Esophagus squamous epithelium (tissue), 4 donors: Measurements from ENCODE around the gene PRKACG.
"Not testable (repeated sequence)": the region's sequence is repeated elsewhere in the genome, so short reads cannot be mapped to it uniquely, and the experiment has no call there.

Experiments used
- POLR2A ChIP-seq, 4 donors: fragments of 450-650 bp; IDR thresholded peaks; one replicate each; pipeline ENCODE4 v1.6.1; 2017; ENCODE audit warnings: antibody characterized with exemption in 4 of 4, mild to moderate bottlenecking in 4 of 4, moderate library complexity in 3 of 4
- TF ChIP-seq, protein P1 (sequence below), 6 experiments: fragments of 450-650 bp in 4 of 6; fragments of 200-600 bp in 2 of 6; sonication (generic) in 2 of 6; IDR thresholded peaks; one replicate each; pipeline ENCODE4 v1.5.1; 2016 to 2019; ENCODE audit warnings: antibody characterized with exemption in 6 of 6, mild to moderate bottlenecking in 4 of 6, moderate library complexity in 4 of 6

DNA sequence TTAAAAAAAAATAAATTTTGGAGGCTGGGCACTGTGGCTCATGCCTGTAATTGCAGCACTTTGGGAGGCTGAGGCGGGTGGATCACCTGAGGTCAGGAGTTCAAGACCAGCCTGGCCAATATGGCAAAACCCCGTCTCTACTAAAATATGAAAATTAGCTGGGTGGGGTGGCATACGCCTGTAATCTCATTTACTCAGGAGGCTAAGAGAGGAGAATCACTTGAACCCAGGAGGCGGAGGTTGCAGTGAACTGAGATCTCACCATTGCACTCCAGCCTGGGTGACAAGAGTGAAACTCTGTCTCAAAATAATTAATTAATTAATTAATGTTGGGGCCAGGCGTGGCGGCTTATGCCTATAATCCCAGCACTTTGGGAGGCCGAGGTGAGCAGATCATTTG lies 27.0 kb downstream of the PRKACG start:
- TF ChIP-seq, protein P1, sequence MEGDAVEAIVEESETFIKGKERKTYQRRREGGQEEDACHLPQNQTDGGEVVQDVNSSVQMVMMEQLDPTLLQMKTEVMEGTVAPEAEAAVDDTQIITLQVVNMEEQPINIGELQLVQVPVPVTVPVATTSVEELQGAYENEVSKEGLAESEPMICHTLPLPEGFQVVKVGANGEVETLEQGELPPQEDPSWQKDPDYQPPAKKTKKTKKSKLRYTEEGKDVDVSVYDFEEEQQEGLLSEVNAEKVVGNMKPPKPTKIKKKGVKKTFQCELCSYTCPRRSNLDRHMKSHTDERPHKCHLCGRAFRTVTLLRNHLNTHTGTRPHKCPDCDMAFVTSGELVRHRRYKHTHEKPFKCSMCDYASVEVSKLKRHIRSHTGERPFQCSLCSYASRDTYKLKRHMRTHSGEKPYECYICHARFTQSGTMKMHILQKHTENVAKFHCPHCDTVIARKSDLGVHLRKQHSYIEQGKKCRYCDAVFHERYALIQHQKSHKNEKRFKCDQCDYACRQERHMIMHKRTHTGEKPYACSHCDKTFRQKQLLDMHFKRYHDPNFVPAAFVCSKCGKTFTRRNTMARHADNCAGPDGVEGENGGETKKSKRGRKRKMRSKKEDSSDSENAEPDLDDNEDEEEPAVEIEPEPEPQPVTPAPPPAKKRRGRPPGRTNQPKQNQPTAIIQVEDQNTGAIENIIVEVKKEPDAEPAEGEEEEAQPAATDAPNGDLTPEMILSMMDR (IDR thresholded peaks at IDR 0.05) = not testable (repeated sequence)
- TF ChIP-seq POLR2A (IDR thresholded peaks at IDR 0.05) = not testable (repeated sequence)
